Type B pancreatic cell (in vitro differentiated cells): ENCODE data around the gene YWHAE. TPM values are rescaled to one million over a fixed set of nuclear protein-coding genes. Genes with fewer than 3 reads are reported as not detected.
"Not testable (repeated sequence)": the region's sequence is repeated elsewhere in the genome, so short reads cannot be mapped to it uniquely, and the experiment has no call there.

ENCODE experiments used
- DNase-seq: peaks from one replicate; pipeline ENCODE4 v3.0.0; 2021; ENCODE audit warnings: mixed read lengths; ENCODE audit not compliant: unreplicated experiment; ENCODE audit errors: extremely low spot score
- H3K27ac Mint-ChIP-seq: 2 replicates; pipeline ENCODE4 v1.8.0; 2021; ENCODE audit warnings: mild to moderate bottlenecking, mixed read lengths
- H3K27me3 Mint-ChIP-seq: 2 replicates; pipeline ENCODE4 v1.8.0; 2021; ENCODE audit warnings: mixed read lengths
- H3K36me3 Mint-ChIP-seq: 2 replicates; pipeline ENCODE4 v1.8.0; 2021; ENCODE audit warnings: mixed read lengths
- H3K4me1 Mint-ChIP-seq: one replicate; pipeline ENCODE4 v1.8.0; 2021; ENCODE audit warnings: mixed read lengths; ENCODE audit not compliant: unreplicated experiment
- H3K4me3 Mint-ChIP-seq: 2 replicates; pipeline ENCODE4 v1.8.0; 2021; ENCODE audit warnings: mild to moderate bottlenecking, mixed read lengths
- H3K9me3 Mint-ChIP-seq: 2 replicates; pipeline ENCODE4 v1.8.0; 2021; ENCODE audit warnings: mixed read lengths
- total RNA-seq: library from RNA; stranded (reverse); gene quantifications from 2 replicates; pipeline ENCODE4 v1.2.1, GENCODE V29; 2021; ENCODE audit warnings: low replicate concordance
- TF ChIP-seq, protein P1 (sequence below): fragments of 200-600 bp; sonication (generic); conservative IDR thresholded peaks from 2 replicates; pipeline ENCODE4 v1.5.0; 2021; ENCODE audit warnings: antibody characterized with exemption, mild to moderate bottlenecking

The YWHAE gene
- total RNA-seq, 1 donor from 2014 or later, result 773 TPM

DNA sequence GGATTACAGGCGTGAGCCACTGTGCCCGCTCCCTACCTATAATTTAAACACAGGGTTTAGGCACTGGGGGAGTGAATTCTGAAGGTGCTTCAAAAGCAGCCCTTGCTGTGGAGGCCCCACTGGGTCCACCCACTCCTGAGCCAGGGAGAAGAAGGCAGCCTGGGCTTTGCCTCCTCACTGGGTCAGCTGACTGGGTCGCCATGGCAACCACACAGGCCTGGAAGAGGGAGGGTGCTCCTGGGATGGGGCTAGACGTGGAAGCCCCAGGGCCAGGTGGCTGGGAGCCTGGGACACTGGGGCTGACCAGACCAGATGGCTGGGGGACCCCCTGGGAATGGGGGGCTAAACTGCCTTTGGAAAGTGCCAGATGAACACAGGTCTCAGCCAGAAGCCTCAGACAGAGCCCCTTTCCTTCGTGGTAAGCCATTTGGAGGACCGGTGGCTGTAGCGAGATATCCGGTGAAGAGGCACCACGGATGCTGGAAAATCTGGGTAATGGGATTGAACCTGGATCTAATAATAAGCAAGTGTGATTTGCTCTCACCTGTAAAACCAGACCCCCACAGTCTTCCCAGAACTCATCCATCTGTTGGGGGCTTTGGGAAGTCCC is 87.7 kb downstream of the YWHAE start:
- H3K4me3 Mint-ChIP-seq, result no peak overlapping the region
- no peak overlapping the region for H3K27ac Mint-ChIP-seq
- TF ChIP-seq, protein P1, sequence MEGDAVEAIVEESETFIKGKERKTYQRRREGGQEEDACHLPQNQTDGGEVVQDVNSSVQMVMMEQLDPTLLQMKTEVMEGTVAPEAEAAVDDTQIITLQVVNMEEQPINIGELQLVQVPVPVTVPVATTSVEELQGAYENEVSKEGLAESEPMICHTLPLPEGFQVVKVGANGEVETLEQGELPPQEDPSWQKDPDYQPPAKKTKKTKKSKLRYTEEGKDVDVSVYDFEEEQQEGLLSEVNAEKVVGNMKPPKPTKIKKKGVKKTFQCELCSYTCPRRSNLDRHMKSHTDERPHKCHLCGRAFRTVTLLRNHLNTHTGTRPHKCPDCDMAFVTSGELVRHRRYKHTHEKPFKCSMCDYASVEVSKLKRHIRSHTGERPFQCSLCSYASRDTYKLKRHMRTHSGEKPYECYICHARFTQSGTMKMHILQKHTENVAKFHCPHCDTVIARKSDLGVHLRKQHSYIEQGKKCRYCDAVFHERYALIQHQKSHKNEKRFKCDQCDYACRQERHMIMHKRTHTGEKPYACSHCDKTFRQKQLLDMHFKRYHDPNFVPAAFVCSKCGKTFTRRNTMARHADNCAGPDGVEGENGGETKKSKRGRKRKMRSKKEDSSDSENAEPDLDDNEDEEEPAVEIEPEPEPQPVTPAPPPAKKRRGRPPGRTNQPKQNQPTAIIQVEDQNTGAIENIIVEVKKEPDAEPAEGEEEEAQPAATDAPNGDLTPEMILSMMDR, result no peak
- no peak for DNase-seq
- peaks cover 18% of the 10 kb centered on the region for H3K27me3 Mint-ChIP-seq
- H3K4me1 Mint-ChIP-seq, result no peaks in the 10 kb centered on the region
- H3K9me3 Mint-ChIP-seq, result no peaks in the 10 kb centered on the region
- no peaks in the 10 kb centered on the region for H3K36me3 Mint-ChIP-seq

DNA sequence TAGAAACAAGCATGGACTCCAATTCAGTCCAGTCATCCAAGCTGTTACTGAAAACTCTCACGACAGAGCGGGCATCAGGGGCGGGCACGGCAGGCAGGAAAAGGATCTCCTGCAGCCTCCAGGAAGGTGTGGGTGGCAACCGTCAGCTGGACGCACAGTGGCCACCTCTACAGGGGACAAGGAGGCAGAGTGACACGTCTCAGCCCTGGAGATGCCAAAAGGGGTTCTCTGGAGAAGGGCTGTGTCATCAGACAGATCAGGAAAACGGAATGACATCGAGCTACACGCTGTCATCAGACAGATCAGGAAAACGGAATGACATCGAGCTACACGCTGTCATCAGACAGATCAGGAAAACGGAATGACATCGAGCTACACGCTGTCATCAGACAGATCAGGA is 92.2 kb downstream of the YWHAE start:
- not testable (repeated sequence) for H3K27ac Mint-ChIP-seq, H3K4me3 Mint-ChIP-seq, H3K36me3 Mint-ChIP-seq, H3K4me1 Mint-ChIP-seq, DNase-seq, H3K9me3 Mint-ChIP-seq
- H3K27me3 Mint-ChIP-seq, result peaks cover 17% of the 10 kb centered on the region

DNA sequence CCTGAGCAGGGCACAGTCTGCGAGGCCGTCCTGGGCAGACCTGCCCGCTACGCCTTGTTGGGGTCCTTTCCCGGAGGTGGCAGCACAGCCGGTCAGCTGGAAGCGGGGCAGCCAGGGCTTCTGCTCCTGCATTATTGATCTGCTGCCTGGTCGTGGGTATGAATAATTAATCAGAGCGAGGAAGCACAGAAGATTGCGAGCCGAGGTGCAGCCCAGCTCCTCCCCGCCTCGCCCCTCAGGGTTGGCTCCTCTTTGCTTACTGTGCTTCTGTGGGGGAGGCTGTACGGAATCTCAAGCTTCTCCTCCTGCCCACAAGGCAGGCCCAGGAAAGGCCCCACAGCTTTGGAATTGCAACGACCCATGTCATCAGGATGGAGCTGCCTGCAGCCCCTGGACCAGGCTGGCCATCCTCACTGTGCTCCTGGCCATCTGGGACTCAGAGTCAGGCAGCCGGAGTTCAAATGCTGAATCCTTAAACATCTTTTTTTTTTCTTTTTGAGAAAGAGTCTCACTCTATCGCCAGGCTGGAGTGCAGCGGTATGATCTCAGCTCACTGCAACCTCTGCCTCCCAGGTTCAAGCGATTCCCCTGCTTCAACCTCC is 95.0 kb downstream of the YWHAE start:
- Mint-ChIP-seq H3K36me3 (no peaks in the 10 kb centered on the region), H3K4me1 (no peaks in the 10 kb centered on the region), H3K27ac (no peak overlapping the region), H3K4me3 (no peak overlapping the region), H3K9me3 (no peaks in the 10 kb centered on the region), H3K27me3 (peaks cover 21% of the 10 kb centered on the region)
- TF ChIP-seq, protein P1, result no peak
- DNase-seq, result no peak

DNA sequence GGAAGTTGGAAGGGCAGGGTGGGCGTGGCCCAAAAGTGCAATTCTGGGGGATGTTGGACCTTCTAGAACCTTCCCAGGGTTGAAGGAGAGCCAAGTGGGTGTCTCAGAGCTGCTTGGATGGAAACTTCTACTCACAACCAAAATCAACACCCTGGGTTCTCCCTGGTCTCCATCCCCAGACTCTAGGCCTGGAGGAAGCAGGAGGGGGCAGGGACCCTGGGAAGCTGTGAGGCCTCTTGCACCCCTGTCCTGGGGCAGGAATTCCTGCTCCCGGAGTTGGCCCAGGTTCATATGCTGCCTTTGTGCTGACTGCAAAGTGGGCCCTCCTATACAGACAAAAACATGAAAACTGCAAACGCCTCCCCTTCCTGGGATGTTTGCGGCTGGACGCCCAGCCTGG is 95.5 kb downstream of the YWHAE start:
- H3K9me3 Mint-ChIP-seq, result no peaks in the 10 kb centered on the region
- no peak for DNase-seq
- H3K4me3 Mint-ChIP-seq, result no peak overlapping the region
- TF ChIP-seq, protein P1, result no peak
- no peaks in the 10 kb centered on the region for H3K36me3 Mint-ChIP-seq
- no peak overlapping the region for H3K27ac Mint-ChIP-seq
- H3K27me3 Mint-ChIP-seq, result peaks cover 23% of the 10 kb centered on the region
- no peaks in the 10 kb centered on the region for H3K4me1 Mint-ChIP-seq

DNA sequence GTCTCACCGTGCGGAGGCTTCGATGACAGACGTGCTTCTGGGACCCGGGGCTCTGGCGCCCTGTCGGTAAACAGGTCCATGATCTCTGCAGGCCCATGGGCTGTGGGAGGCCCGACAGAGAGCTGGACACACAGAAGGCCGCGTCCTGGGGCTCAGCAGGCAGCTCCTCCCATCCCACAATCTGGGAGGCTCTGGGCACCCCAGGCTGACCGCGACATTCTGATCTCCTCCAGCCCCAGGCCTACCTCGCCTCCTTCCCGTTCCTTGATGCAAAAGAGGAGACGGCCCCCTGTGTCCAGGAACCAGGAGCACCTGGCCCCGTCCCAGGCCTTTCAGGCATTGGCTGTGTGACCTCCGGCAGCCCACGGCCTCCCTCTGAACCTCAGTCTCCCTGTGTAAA is 97.3 kb downstream of the YWHAE start:
- Mint-ChIP-seq H3K36me3 (no peaks in the 10 kb centered on the region), H3K4me1 (no peaks in the 10 kb centered on the region), H3K4me3 (no peak overlapping the region), H3K27ac (no peak overlapping the region), H3K27me3 (peaks cover 27% of the 10 kb centered on the region), H3K9me3 (no peaks in the 10 kb centered on the region)
- no peak for DNase-seq
- TF ChIP-seq, protein P1, result no peak

DNA sequence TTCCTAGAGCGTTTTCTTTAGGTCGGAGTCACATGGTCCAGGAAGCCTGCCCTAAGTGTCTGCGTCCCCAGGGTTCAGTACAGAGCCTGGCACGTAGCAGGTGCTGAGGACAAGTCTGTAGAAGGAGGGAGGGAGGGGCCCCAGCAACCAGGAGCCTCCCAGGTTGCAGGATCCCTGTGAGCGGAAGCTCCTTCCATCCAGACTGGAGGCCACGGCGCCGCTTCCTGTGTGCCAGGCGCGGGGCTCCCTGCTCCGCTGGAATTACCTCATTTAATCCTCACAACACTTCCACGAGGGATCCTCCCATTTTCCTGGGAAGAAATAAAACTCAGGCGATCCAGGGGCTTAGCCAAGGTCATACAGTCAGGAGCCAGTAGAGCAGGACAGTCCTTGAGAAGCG is 98.5 kb downstream of the YWHAE start:
- no peak for DNase-seq
- Mint-ChIP-seq H3K4me3 (no peak overlapping the region), H3K36me3 (no peaks in the 10 kb centered on the region), H3K27me3 (peaks cover 20% of the 10 kb centered on the region), H3K27ac (no peak overlapping the region), H3K4me1 (no peaks in the 10 kb centered on the region), H3K9me3 (no peaks in the 10 kb centered on the region)
- TF ChIP-seq, protein P1, result no peak
